Stimulated activated CD8-positive, alpha-beta memory T cell treated with anti-CD3 and anti-CD28 coated beads, Interleukin-2, amount 100 ng/mL, for 1 hour (primary cell): Measurements from ENCODE around the gene PTPRH.

ENCODE experiments used
- DNase-seq, 2 donors: peaks; one replicate each; pipeline ENCODE4 v3.0.0-alpha.2; 2020; ENCODE audit warnings: low read depth in 2 of 2

The PTPRH gene

DNA sequence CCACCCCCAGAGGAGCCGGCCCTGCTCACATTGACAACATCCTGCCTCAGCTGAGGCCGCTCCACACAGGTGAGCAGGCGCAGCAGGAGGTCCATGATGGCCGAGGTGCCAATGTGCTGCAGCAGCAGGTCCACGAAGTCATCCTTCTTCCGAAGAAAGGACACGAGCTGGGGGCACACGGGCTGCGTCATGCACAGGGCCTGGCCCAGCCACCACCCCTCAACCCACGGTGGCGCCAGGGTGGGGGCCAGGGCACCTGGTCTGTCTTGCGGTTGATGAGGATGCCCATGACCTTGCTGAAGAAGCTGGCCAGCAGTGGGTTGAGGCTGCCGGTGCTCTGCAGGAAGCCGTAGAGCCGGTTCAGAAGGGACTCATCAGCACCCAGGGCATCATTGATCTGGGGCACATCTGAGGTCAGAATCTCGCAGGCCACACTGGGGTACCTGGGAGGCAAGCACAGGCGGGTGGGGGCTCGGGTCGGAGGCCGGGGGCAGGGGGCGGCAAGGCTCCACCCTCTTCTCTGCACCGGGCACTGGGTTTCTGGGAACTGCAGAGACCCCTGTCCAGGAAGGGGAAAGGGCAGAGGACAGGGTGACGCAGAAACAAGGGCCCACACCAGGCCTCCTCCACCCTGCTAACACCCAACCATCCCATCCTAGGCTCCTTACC is 36.1 kb upstream of the PTPRH start:
- DNase-seq = no peak

DNA sequence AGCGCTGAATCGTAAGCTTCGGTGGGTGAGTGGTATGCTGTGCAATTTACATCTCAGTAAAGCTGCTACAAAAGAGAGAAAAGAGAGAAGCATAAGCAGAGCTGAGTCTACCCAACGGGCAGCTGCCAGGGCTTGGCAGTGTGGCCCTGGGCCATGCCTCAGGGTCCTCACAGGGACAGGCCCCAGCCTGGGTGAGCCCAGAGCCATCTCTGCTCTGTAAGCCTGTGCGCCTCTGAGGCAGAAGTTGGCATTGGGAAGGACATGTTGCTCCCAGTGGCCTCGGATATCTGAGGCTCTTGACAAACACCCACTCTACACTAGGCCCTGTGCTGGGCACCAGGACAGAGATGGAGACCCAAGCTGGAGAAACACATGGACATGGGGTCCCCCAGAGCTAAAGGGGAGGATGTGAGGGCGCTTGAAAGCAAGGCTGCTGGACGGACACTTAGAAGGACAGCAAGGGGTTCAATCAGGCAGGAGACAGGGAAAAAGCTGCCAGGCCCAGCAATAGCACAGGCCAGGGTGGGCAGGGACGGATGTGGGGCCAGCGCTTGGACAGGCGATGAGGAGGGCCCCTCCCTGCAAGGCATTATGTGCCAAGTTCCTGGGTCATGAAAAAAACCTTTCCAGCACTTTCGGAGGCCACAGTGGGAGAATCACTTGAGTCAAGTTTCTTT is 34.8 kb upstream of the PTPRH start:
- DNase-seq = no peak

DNA sequence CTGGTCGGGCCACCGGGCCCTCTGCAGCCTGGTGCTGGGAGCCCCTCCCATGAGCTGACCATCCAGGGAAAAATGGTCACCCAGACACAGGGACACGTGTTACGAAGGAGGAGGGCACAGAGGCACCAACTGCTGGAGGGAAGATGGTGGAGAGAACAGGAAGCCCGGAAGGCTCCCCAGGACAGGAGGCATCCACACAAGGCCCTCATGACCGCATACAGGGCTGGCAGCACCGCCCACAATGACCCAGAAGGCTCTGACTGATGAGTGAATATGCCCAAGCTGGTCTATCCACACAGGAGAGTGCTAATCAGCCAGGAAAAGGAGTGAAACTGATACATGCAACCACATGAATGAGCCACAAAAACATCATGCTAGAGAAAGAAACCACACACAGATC is 33.2 kb upstream of the PTPRH start:
- no peak for DNase-seq

DNA sequence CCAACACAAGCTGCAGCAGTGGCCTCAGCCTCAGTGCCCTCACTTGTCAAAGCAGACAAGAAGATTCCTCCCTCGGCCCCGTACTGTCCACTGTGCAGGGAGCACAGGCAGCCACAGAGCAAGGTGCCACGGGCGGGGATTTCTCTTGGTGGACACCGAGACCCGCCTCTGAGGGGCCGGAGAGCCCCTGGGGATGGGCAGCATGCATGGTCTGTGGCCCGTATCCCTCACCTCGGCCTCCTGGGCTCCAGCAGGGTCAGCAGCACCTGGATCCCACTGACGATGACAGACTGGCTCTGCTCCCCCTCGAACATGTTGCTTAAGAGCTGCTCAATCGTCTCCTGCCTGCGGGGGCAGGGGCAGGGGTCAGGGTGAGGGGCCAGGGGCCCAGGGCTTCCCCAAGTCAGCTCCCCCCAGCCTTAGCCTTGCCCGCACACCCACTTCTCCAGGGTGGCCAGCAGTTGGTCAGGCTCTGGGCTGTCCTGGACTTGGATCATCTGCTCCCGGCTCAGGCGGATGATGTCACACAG is 32.7 kb upstream of the PTPRH start:
- no peak for DNase-seq

DNA sequence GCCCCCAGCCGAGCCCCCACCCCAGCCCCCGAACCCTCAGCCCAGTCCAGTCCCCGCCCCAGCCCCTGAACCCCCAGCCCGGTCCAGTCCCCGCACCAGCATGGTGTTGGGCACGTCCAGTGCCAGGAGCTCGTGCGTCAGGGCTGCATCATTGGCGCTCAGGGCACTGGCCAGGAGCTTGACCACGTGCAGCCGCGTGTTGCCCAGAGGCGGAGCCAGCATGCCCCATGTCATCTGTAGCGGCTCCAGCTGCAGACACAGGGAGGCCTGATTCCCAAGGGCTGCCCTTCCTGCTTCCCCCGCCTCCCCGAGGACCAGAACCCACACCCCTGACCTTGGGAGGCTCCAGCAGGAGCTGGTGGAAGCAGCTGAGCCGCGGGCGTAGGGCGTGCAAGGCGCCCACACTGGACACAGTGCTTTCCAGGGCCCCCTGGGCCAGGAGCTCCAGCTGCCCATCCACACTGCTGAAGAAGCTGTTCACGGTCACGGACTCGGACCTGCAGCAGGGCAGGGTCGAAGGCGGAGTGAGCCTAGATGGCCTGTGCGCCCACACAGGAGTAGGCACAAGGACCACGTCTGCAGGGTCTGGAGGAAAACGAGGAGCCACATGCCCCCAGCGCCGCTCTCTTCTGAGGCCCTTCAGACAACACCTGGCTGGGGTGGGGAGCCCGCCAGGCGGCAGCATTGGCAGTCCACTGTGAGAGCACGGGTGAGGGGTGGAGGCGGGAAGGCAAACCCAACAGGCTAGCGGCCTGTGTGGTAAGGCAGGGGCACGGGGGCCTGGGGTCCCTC is 32.0 kb upstream of the PTPRH start:
- no peak for DNase-seq

DNA sequence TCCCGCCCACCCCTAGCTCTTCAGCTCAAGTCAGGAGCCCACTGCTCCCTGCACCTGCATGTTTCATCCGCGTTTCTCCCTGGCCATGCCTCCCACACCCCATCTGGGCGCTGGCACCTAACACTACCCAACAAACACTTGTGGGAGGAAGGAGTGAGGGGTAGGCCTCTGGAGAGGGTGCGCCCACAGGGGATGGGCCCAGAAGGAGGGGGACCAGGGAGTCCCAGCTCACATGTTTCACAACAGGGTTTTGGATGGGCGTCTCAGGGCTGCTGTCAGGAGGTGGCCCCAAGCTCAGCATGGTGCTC is 31.4 kb upstream of the PTPRH start:
- no peak for DNase-seq

DNA sequence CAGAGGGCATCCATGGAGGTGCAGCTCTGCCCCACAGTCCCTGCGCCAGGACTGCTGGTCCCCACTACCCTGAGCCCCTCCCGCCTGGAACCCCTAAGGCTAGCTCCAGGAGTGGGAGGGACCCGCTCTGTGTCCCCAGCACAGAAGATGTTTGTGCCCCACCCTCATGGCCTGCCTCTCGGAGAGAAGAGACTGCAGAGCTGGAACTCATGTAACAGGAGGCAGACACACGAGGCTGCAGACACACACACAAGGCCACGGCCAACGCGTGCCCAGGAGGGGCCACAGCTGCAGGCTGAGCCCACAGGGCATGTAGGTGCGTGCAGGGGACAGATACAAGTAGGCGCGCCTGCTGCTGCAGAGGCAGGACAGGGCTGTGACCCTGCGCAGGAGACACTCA is 29.7 kb upstream of the PTPRH start:
- DNase-seq = no peak

DNA sequence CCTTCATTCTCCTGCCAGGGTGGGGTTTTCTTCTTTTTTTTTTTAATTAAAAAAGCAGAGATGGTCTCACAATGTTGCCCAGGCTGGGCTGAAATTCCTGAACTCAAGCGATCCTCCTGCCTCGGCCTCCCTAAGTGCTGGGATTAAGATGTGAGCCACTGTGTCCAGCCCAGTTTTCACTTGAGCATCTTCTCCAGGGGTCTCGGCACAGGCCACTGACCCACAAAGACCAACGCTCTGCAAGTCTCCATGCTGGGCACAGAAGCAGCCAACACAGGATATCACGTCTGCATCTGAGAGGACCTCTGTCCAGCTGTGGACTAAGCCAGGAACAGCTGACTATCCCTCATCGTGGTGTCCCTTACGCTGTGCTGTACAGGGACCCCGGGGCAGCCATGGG is 28.7 kb upstream of the PTPRH start:
- DNase-seq = no peak

DNA sequence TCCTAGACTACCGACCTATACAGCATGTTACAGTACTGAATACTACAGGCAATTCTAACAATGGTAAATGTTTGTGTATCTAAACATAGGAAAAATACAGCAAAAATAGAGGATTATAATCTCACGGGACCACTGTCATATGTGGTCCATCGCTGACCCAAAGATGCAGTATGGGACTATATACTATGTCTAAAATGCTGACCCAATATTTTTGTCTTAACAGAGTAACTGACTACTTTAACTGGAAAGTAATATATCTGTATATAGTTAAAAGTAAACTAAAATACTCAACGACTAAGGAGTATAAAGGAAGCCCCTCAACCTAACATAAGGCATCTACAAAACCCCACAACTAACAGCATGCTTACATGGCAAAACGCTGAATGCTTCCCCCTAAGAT is 23.7 kb upstream of the PTPRH start:
- DNase-seq = no peak

DNA sequence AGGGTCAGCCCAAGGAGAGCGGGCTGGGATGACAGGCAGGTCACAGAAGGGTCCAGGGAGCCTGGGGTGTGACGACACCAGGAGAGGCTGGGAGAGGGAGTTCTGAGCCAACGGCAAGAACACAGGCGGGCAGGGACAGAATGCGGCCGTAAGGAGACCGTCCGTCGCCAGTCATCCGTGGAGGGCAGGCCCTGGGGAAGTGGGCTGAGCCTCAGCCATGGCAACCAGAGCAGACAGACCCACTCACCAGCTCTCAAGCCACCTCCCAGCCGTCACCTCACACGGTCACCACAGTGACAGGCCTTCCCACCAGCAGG is 22.9 kb upstream of the PTPRH start:
- DNase-seq = no peak

DNA sequence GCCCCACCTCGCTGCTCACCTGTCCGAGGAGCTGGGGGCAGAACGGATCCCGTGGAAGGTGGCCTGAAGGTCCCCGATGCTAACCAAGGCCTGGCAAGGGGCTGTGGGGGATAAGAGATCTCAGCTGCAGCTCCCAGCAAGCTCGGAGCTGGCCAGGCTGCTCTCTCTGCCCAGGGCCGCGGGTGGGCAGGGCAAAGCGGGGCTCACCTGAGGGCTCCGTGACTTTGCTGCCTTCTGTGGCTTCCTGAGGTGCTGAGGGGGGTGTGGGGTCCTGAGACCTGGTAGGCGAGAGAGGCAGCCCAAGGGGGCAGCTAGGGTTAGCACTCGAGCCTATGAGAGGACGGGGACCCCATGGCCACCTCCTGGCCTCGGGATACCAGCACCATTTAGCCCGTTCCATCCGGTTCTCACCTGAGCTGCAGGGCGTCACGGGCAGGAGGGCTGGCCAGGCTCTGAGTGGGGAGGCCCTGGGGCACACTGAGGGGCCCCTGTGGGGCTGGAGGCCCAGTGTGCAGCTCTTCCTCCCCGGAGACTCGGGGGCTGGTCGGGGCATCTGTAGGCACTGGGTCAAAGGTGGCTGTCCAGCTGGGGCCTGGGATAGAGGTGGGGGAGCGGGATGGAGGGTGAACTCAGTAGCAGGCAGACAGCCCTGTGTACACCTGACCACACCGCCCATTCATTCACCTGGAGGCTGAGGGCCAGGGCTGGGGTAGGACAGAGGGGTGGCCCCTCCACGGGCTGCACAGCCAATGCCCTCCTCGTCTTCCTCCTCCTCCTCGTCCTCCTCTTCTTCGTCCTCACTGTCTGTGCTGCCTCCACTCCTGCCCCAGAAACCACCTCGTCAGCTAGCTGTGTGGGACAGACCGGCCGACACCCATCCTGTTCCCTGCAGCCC is 22.3 kb upstream of the PTPRH start:
- DNase-seq = no peak

DNA sequence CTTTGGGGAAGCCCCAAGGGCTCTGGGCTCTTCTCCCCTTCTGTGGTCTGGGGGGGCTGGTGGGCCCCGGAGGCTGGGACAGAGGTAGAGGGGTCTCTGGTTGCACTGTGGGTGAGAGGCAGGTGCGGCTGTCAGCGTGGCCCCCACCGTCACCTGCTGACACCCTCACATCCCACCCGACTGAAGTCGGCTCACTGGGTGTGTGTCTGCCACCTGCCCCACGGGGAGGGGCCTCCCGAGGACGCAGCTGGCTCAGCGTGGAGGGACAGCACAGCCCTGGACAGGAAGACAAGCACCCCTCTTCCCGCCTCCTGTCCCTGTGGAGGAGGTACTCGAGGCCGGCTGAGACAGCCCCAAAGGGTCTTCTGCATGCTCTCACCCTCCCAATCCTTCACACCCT is 21.5 kb upstream of the PTPRH start:
- DNase-seq = no peak

DNA sequence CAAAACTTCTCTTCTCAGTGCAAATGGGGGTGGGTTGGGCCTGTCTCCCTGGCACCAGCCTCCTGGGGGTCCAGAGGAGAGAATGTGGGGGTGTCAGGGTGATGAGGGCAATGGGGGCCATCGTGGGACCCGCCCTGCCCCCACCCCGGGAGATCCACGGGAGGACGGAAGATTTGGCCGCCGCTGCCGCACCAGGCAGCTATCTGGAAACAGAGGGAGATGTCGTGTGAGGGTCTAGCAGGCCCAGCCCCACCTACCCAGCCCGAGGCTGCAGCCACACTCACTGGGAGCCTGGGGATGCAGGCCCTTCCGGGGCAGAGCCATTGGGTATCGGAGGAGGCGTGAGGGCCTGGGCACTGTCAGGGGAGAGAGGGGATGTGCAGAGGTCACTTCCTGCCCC is 21.0 kb upstream of the PTPRH start:
- DNase-seq = no peak

DNA sequence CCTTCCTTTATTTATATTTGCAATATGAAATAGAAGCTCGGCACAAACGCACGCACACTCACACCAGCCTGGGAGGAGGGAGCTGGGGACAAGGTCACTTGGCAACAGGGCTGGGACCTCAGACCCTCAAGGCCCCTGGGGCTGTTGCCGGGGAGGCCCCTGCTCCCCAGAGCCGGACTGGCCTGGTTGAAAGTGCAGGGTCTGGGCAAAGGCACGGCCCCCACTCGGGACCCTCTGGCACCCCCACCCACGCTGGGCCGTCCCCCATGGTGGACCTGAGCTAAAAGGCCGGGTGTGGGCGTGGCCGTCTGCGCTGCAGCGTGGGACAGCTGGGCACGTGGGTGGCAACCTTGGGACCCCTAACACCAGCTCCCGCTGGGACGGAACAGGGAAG is 20.5 kb upstream of the PTPRH start:
- no peak for DNase-seq

DNA sequence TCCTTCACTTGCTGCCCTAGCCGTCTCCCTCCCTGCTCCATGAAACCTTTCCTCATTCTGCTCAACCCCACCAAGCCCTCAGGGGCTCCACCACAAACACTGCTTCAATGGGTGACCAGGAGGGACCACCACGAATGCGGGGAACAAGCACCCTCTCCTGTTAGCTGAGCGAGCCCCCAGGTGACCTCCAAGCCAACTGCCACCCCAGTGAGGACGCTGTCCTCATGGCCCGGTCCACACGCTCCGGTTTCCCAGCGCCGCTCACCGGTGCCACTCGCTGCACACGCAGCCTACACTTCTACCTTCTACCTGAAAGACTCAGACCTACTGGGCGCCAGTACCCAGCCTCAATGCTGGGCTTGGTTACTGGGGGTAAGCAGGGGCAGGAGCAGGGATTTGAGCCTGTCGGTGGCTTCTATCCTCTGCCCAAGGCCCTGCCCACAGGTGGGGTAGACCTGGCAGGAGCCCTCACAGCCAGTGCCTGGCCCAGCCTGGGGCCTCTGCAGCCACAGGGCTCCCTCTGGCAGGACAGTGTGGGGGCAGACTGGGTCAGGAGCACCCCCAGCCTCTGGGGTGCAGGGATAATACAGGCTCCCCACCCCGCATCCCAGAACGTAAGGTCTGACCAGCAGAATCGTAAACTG is 20.0 kb upstream of the PTPRH start:
- no peak for DNase-seq

DNA sequence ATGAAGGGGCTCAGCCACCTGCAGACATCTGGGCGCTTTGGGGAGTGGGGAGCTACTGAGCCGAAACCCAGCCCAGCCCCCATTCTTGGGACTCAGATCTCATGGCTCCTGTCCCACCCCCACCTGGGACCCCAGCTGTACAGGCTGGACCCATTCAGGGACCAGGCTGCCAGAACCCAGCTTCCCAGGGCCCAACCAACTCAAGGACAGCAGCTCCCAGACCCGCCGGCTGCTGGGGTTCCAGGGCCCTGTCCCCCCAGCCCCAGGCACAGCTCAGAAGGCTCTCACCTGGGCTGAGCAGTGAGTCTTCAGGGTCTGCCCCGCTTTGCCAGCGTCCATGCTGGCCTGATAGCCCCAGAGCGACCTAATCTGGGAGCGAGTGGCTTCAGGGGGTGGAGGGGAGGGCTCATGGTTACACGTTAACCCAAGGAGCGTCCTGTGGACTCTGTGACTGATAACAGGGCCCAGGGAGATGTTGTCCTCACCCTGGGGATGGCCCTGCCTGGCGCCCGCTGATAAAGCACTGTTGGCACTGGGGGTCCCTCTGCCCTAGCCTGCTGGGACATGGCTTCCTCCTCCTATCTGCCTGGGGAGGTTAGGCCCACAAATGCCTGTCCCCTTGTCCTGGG is 19.2 kb upstream of the PTPRH start, which contains the start of gene TMEM86B:
Gene TMEM86B (minus strand): TSS at position 361 of the 629 bp plus-strand sequence. CDS start 22 bp downstream, at position 339.
- DNase-seq = no peak

DNA sequence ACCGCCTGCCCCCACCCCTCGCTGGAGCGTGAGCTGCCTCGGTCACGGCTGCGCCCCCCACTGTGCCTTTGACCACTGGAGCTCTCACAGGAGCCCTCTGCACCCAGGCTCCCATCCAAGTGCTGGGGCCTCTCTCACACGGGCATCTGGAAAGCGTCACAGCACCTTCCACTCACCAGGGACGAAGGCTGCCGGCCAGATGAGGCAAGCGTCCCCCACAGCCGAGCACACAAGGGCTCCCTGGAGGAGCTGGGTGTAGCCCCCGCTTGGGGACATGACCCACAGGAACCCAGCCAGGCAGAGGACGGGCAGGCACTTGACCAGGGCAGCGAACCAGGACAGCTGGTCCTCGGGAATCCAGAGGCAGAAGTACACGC is 18.7 kb upstream of the PTPRH start:
- no peak for DNase-seq

DNA sequence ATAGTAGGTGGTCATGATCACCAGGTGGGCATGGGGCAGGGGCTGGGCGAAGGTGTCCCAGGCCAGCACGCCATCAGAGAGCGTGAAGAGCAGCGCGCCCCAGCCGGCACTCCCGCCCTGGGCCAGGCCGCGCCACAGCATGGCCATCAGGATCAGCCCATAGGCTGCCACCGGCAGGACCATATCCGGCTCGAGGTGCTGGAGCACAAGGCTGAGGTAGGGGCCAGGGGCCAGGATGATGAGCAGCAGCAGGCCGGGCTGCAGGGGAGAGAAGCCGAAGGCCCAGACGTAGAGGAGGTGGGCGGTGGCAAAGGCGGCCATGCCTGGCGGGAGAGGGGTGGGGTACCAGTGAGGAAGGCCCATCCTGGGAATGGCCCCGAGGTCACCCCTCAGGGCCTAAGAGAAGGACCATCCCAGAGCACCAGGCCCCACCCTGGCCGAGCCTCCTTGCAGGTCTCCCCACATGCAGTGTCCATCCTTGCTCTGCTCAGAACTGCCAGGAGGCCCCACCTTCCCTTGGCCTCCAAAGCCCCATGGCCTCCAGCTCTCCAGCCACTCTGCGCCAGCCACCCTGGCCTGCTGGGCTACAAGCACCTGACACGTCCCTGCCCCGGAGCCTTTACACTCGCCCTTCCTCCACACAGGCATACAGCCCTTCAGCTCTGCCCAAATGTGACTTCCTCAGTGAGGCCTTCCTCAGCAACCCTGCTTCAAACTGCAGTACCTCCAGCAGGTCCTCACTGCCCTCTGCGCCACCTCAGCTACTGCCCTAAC is 18.1 kb upstream of the PTPRH start:
- no peak for DNase-seq

DNA sequence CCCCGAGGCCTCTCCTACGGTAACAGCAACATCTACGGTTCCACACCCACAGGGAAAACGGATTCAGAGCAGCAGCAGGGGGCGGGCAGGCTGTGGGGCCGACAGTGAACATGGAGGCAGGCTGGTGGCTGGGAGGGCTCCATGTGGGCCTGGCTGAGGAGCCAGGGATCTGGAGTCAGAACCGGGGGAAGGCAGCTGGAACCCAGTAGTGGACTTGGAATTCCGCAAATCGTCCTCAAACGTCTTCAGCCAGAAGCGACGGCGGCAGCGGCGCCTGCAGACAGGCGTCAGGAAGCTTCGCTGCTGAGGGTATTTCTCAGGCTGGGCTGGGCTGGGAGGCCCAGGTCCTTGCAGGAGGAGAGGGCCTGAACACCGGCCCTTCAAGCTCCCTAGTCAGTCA is 17.5 kb upstream of the PTPRH start:
- DNase-seq = no peak

DNA sequence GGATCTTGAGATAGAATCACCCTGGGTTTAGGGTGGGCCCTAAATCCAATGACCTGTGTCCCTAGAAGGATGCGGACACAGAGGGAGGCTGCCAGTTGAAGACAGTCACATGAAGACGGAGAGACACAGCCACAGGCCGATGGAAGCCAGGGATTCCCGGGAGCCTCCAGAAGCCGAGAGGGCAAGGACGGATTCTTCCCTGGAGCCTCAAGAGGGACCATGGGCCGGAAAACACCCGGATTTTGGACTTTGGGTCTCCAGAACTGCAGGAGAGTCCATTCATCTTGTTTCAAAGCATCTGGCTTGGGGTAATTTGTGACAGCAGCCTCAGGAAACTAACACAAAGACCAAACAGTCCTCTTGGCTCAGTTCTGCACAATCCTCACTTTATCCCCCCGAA is 17.0 kb upstream of the PTPRH start:
- no peak for DNase-seq
